OCI-LY3 (cell line): ENCODE measurements around the gene NGEF.

Source experiments
- CTCF ChIP-seq: fragments of 200-600, 300-600 bp; sonication (generic); IDR thresholded peaks from 2 replicates; pipeline ENCODE4 v1.5.1; 2014; ENCODE audit warnings: antibody characterized with exemption, low read length, low read depth
- EZH2phosphoT487 ChIP-seq: fragments of 200-600 bp; shearing (Covaris generic); IDR thresholded peaks from 2 replicates; pipeline ENCODE4 v1.6.1; 2018; ENCODE audit warnings: antibody characterized with exemption, mixed run types, low read depth

- TF ChIP-seq CTCF, result no peak
- no peak for TF ChIP-seq EZH2phosphoT487
Measured at GRCh38 chr2:232863996-232864395, 149.1 kb downstream of the NGEF start.
